ENCODE data around the gene BTRC.
"Not testable (repeated sequence)": the region's sequence is repeated elsewhere in the genome, so short reads cannot be mapped to it uniquely, and the experiment has no call there.

BTRC gene

GRCh38 chr10:101353692-101354327, at the start of gene BTRC:
Gene BTRC, plus strand, starts transcription at chr10:101354165. Its CDS starts 16 bp downstream, at chr10:101354181.
- peak; percentile 66 to 99 (median 96) for DNase-seq

DNA sequence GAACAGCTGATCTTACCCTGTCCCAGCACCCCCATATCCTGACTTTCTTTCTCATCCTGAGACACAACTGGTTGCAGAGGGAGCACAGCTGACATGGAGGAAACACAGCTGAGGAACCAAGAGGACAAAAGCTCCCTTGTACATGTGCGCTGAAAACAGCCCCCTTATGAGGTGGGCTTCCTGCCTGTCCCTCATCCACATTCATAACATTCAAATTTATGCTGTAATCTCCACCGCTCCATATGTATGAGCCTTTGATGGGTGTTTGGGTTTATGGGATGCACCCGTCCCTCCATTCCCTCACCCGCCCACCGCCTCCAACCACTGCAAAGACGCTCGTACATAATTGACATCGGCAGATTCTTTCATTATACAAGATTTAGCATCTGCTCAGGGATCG, 49.6 kb upstream of the BTRC start:
- peak in 8 of 51 donors; percentile 9 to 63 (median 14) for DNase-seq

GRCh38 chr10:101305320-101306241, 48.4 kb upstream of the BTRC start:
- DNase-seq, result peak in 3 of 51 donors; percentile 6 to 34 (median 7)

DNA sequence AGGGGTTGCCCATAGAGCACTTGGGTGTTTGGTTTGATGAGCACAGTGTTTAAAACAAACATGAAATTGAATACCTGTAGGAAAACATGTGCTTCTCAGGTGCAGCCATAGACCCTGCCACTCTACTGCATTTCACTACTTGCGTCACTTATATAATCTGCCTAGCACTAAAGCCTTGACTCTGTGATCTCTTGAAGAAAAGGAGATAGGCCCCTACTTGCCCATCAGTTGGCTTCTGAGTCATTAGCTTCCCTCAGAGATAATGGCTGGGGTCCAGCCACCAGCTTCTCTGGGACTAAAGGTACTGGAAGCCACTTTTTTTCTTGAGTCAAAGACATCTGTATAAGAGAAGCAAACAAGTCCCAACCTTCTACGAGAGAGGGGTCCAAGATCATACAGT, 45.9 kb upstream of the BTRC start:
- DNase-seq, result no peak

- DNase-seq, result peak in 3 of 51 donors; percentile 14 to 52 (median 22)
These were observed 43.3 kb upstream of the BTRC start for GRCh38 chr10:101310529-101311184.

GRCh38 chr10:101311185-101312066, 42.5 kb upstream of the BTRC start:
- DNase-seq, result peak in 18 of 51 donors; percentile 12 to 78 (median 30)

GRCh38 chr10:101319241-101319915, 34.6 kb upstream of the BTRC start:
- DNase-seq, result peak in 11 of 51 donors; percentile 6 to 70 (median 32)

- DNase-seq, result no peak
These were observed 32.9 kb upstream of the BTRC start for GRCh38 chr10:101321073-101321472.

DNA sequence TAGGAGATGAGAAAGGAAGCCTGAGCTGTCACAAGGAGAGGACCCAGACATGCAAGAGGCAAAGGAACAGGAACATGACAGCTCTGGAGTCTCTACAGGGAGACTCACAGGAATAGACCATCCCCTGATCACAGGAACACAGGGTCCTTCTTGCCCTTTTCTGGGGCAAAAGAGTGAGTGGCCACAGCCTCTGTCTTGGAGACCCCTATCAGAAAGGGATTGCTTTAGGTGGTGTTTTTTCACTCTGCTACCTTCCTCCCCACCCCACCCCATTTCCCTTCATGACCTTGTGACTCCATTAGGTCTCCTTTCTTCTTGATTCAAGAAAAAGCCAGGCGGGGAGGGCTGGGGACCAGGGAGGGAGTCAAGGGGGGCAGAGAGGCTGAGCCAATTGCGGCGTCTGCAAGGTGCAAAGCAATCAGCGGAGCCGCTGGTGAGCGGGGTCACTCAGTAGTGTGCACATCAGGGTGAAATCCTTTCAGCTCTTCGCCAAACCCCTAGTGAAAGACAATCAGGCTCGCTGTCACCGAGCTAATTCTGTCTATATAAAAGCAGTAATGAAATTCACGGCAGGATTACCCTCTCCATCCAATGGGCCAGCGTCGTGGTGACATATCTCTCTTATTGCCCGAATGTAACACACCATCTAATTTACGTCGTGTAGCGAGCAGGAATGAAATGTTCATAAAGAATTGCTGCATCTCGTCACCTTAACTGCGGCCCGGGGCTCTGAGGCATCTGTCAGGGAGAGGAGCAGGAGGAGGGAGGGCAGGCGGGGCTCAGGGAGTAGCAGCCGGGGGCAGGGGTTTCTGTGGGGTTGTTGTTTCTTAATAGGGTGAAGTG, 31.5 kb upstream of the BTRC start:
- no peak for DNase-seq

DNA sequence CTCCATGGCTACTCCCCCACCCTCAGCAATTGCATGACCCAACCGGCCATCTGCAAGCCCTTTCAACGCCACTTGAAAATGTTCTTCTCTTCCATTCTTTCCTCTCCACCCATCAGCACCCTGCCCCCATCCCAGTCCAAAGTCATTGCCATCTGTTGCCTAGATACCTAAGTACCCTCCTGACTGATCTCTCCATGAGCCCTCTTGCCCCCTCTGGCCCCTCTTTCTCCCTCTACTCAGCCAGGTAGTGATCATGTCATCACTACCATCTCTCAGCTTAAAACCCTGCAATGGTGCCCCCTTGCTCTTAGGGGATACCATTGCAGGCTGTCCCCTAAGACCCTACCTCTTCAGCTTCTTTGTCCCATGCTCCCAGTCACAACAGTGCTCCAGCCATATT, 30.5 kb upstream of the BTRC start:
- DNase-seq, result no peak

GRCh38 chr10:101327454-101327853, 26.5 kb upstream of the BTRC start:
- DNase-seq, result not testable (repeated sequence)

GRCh38 chr10:101329341-101330032, 24.5 kb upstream of the BTRC start:
- no peak for DNase-seq

DNA sequence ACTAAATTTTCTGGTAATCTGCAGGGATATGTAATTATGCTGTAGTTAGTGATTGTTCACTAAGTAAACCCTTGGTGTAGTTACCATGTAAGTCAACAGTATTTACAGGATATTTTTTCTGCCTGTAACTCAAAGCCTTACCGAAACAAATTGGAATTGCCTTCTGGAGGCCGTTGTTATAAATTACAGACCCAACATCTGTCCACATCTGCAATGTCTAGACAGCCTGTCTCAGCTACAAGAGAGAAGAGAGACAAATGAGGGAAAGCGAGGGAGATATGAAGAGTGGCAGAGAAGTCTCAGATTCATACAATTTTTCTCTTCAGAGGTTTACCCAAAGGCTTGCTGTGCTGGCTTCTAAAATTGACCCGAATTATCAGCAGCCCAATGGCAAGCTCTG, 23.7 kb upstream of the BTRC start:
- no peak for DNase-seq

- DNase-seq, result peak in 5 of 51 donors; percentile 3 to 50 (median 36)
These were observed 23.2 kb upstream of the BTRC start for GRCh38 chr10:101330631-101331225.

- peak in 2 of 51 donors; percentile 5 to 28 for DNase-seq
These were observed 22.0 kb upstream of the BTRC start for GRCh38 chr10:101331956-101332355.

- not testable (repeated sequence) for DNase-seq
These were observed 19.7 kb upstream of the BTRC start for GRCh38 chr10:101334259-101334658.

DNA sequence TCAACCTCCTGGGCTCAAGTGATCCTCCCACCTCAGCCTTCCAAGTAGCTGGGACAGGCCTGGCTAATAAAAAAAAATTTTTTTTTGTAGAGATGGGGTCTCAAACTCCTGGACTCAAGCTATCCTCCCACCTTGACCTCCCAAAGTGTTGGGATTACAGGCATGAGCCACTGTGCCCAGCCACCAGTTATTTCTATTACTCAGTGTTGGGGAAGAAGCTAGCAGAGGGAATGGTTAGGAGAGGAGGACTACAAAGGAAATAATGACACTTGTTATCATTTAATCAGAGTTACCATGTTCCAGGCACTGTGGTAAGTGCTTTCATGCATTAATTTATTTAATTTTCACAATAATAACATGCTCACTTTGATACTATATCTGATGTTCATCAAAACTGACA, 17.6 kb upstream of the BTRC start:
- DNase-seq, result no peak

DNA sequence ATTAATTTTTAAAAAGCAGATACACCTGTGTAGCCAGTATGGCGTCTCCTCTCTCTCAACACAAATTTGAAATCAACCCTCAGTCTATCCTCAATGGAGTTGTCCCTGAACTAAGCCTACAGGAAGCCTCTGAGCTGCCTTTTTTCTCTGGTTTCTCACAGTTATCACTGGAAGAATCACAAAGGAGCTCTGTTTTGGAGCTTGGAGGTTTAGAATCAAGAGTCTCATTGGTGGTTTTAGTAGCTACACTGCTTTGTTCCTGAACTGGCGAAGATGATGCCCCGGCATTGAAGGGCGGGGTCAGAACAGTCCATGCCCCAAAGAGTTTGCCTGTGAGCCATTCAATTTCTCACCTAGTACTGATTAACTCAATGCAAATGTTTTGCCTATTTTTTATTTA, 16.1 kb upstream of the BTRC start:
- no peak for DNase-seq
